SJSA1 (cell line): ENCODE results near the gene ATP6V0E1. TPM values are rescaled to one million over a fixed set of nuclear protein-coding genes. Genes with fewer than 3 reads are reported as not detected.
"Not testable (repeated sequence)": the region's sequence is repeated elsewhere in the genome, so short reads cannot be mapped to it uniquely, and the experiment has no call there.

Source experiments
- DNase-seq, 2 experiments: peaks; one replicate each; pipeline ENCODE4 v3.0.0-alpha.2; 2015 to 2020; ENCODE audit warnings: low spot score in 2 of 2, low read depth in 1 of 2
- H3K27ac ChIP-seq: fragments of 250-450 bp; sonication (Bioruptor Pico); 2 replicates; pipeline ENCODE4 v1.5.1; 2020; ENCODE audit warnings: mild to moderate bottlenecking, moderate library complexity
- H3K27me3 ChIP-seq: fragments of 250-450 bp; sonication (Bioruptor Pico); replicated peaks from 2 replicates; pipeline ENCODE4 v1.5.1; 2020; ENCODE audit warnings: mild to moderate bottlenecking, moderate library complexity
- H3K36me3 ChIP-seq: fragments of 250-450 bp; sonication (Bioruptor Pico); 2 replicates; pipeline ENCODE4 v1.5.1; 2020; ENCODE audit warnings: mild to moderate bottlenecking
- H3K4me1 ChIP-seq: fragments of 250-450 bp; sonication (Bioruptor Pico); replicated peaks from 2 replicates; pipeline ENCODE4 v1.6.1; 2021; ENCODE audit warnings: mild to moderate bottlenecking
- H3K4me3 ChIP-seq: fragments of 250-450 bp; sonication (Bioruptor Pico); 2 replicates; pipeline ENCODE4 v1.5.1; 2020; ENCODE audit warnings: mild to moderate bottlenecking
- H3K9me3 ChIP-seq: fragments of 250-450 bp; sonication (Bioruptor Pico); replicated peaks from 2 replicates; pipeline ENCODE4 v1.5.1; 2020; ENCODE audit warnings: mild to moderate bottlenecking
- total RNA-seq: library from RNA; depleted of rRNA; stranded (reverse); fragments of >200 nt; shearing (Covaris generic); gene quantifications from 2 replicates; pipeline ENCODE4 v1.2.3, GENCODE V29; 2014

Gene ATP6V0E1
- total RNA-seq, 1 experiment from 2014 or later, result 286 TPM

- no peaks in the 10 kb centered on the region for H3K4me1 ChIP-seq
- H3K4me3 ChIP-seq, result no peak overlapping the region
- no peak overlapping the region for H3K27ac ChIP-seq
- no peaks in the 10 kb centered on the region for H3K9me3 ChIP-seq
- H3K27me3 ChIP-seq, result no peaks in the 10 kb centered on the region
- peaks cover 33% of the 10 kb centered on the region for H3K36me3 ChIP-seq
- no peak for DNase-seq
Measured at GRCh38 chr5:173001229-173001841, 17.8 kb downstream of the ATP6V0E1 start.

GRCh38 chr5:173003360-173003759 is 19.8 kb downstream of the ATP6V0E1 start:
- Histone ChIP-seq H3K4me1 (no peaks in the 10 kb centered on the region), H3K9me3 (no peaks in the 10 kb centered on the region), H3K4me3 (no peak overlapping the region), H3K27ac (no peak overlapping the region), H3K36me3 (peaks cover 21% of the 10 kb centered on the region), H3K27me3 (no peaks in the 10 kb centered on the region)
- no peak for DNase-seq

- no peak overlapping the region for H3K4me3 ChIP-seq
- H3K27me3 ChIP-seq, result no peaks in the 10 kb centered on the region
- H3K27ac ChIP-seq, result no peak overlapping the region
- H3K36me3 ChIP-seq, result peaks cover 15% of the 10 kb centered on the region
- no peak for DNase-seq
- no peaks in the 10 kb centered on the region for H3K4me1 ChIP-seq
- H3K9me3 ChIP-seq, result no peaks in the 10 kb centered on the region
Measured at GRCh38 chr5:173004013-173004412, 20.4 kb downstream of the ATP6V0E1 start.

DNA sequence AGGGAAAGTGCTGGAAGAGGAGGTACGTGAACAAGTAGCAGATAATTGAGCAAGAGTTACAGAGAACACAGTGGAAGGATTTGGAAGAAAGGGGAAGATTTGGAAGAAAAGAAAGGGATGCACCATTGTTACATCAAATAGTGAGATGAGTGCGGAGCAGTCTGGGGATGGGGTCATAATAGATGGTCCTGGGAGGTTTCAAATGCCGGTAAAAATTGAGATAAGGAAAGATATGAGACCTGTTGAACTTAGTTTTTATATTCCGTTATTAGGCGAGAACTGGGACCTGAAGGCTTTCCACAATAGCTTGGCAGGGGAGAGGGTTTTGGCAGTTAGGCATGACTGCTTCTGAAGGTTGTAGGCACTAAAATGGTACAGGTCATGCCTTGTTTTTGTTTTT is 20.9 kb downstream of the ATP6V0E1 start:
- H3K4me3 ChIP-seq, result no peak overlapping the region
- H3K27me3 ChIP-seq, result no peaks in the 10 kb centered on the region
- H3K36me3 ChIP-seq, result peaks cover 10% of the 10 kb centered on the region
- no peak for DNase-seq
- no peaks in the 10 kb centered on the region for H3K4me1 ChIP-seq
- H3K9me3 ChIP-seq, result no peaks in the 10 kb centered on the region
- H3K27ac ChIP-seq, result no peak overlapping the region

DNA sequence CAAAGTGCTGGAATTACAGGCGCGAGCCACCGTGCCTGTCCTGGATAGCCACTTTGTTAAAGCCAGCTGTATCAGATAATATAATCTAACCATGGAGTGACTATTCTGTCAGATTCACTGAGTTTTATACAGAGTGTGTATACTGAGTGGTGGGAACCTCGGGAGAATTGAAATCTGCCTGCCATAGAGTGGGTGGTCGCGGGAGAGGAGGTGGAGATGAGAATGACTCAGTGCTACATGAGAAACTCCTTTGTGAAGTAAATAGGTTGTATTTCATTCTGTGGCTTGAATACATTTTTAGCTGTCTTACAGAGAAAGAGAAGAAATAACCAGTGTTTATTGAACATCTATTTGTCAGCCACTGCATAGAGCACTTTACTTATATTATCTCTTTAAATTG is 26.4 kb downstream of the ATP6V0E1 start:
- peak in 1 of 2 experiments; percentile 57 for DNase-seq
- Histone ChIP-seq H3K27me3 (no peaks in the 10 kb centered on the region), H3K4me3 (no peak overlapping the region), H3K27ac (peak overlapping the region; percentile 14; the same call in 1 of the 2 replicates), H3K36me3 (peaks cover 22% of the 10 kb centered on the region), H3K4me1 (peaks cover 14% of the 10 kb centered on the region), H3K9me3 (no peaks in the 10 kb centered on the region)

DNA sequence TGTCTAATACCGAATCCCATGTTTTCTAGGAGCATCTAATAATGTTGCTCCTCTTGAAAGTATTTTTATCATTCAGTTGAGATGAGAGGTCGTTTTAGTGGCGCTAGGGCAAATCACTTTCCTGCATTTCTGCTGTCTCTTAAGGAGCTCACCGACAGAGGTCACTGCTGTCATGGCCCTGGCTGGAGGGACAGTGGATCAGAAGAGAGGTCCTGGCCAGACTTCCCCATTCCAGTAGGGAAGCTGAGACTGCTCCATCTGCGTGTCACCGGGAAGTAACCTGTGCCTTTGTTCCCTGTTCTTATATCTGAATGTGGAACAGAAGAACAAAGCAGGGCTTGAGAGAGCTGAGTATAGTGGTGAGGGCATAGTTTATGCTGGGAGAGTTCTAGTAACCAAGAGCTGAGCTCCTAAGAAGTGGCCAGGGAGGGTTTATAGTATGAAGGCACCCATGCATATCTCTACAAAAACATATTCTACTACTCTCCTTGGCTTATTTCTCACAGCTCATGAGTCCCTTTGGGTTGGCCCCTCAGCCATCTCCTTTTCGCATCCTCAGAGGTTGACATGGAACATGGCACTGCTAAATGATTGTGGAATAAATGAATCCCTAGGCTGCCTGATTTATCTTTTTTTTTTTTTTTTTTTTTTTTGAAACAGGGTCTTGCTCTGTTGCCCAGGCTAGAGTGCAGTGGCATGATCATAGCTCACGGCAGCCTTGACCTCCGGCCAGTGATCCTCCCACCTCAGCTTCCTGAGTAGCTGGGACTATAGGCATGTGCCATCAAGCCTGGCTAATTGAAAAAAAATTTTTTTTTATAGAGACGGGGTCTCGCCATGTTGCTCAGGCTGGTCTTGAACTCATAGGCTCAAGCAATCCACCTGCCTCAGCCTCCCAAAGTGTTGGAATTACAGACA is 27.2 kb downstream of the ATP6V0E1 start:
- H3K36me3 ChIP-seq, result peaks cover 22% of the 10 kb centered on the region
- no peaks in the 10 kb centered on the region for H3K27me3 ChIP-seq
- DNase-seq, result peak; percentile 46 to 55
- no peak overlapping the region for H3K27ac ChIP-seq
- no peaks in the 10 kb centered on the region for H3K9me3 ChIP-seq
- peaks cover 14% of the 10 kb centered on the region for H3K4me1 ChIP-seq
- H3K4me3 ChIP-seq, result no peak overlapping the region

DNA sequence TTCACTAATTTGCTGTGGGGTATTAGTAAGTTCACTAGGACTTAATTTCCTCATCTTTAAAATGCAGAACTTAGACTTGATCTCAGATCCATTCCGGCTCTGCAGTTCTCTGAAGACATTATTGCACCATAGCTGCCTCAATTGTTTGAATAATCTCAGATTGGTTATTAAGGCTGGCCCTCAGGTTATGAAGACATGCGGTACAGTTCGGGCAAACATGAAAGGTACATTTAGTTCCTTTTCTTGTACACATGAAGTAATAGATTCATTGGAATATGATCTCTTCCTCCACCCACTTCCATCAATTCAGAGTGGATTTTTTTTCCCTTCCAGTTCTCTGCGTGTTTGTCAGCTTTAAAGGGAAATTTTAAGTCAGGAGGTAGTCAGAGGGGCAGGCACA is 28.0 kb downstream of the ATP6V0E1 start:
- no peak for DNase-seq
- Histone ChIP-seq H3K4me1 (peaks cover 21% of the 10 kb centered on the region), H3K36me3 (peaks cover 25% of the 10 kb centered on the region), H3K9me3 (no peaks in the 10 kb centered on the region), H3K27ac (no peak overlapping the region), H3K27me3 (no peaks in the 10 kb centered on the region), H3K4me3 (no peak overlapping the region)

DNA sequence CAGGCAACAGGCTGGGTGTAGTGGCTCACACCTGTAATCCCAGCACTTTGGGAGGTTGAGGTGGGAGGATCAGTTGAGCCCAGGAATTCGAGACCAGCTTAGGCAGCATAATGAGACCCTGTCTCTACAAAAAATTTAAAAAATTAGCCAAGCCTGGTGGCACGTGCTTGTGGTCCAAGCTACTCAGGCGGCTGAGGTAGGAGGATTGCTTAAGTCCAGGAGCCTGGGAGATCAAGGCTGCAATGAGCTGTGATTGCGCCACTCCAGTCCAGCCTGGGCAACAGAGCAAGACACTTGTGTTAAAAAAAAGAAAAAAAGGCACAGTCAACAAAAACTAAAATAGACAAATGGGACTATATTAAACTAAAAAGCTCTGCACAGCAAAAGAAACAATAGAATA is 29.3 kb downstream of the ATP6V0E1 start:
- H3K4me3 ChIP-seq, result no peak overlapping the region
- H3K27ac ChIP-seq, result no peak overlapping the region
- H3K36me3 ChIP-seq, result peaks cover 22% of the 10 kb centered on the region
- DNase-seq, result no peak
- H3K4me1 ChIP-seq, result peaks cover 25% of the 10 kb centered on the region
- H3K27me3 ChIP-seq, result no peaks in the 10 kb centered on the region
- H3K9me3 ChIP-seq, result no peaks in the 10 kb centered on the region

GRCh38 chr5:173014671-173015070 is 31.1 kb downstream of the ATP6V0E1 start:
- peaks cover 23% of the 10 kb centered on the region for H3K4me1 ChIP-seq
- H3K27me3 ChIP-seq, result no peaks in the 10 kb centered on the region
- H3K36me3 ChIP-seq, result peaks cover 23% of the 10 kb centered on the region
- no peak for DNase-seq
- no peaks in the 10 kb centered on the region for H3K9me3 ChIP-seq
- H3K4me3 ChIP-seq, result no peak overlapping the region
- no peak overlapping the region for H3K27ac ChIP-seq

DNA sequence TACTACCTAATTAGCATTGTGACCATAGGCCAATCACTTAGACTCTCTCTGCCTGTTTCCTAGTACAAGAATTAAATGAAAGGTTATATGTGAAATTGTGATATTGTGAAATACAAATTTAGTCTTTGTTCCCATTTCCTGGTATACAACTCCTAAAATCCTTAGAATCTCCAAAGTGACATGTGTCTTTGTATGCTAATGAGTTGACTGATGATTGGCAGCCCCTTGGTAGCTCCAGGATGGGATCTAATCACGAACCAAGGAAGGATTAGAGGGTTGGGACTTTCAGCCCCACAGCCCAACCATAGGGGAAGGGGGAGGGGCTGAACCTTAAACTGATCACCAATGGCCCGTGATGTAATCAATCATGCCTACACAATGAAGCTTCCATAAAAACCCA is 31.6 kb downstream of the ATP6V0E1 start:
- Histone ChIP-seq H3K27me3 (no peaks in the 10 kb centered on the region), H3K4me3 (no peak overlapping the region), H3K27ac (no peak overlapping the region), H3K9me3 (no peaks in the 10 kb centered on the region), H3K4me1 (peaks cover 18% of the 10 kb centered on the region), H3K36me3 (peaks cover 28% of the 10 kb centered on the region)
- DNase-seq, result no peak

DNA sequence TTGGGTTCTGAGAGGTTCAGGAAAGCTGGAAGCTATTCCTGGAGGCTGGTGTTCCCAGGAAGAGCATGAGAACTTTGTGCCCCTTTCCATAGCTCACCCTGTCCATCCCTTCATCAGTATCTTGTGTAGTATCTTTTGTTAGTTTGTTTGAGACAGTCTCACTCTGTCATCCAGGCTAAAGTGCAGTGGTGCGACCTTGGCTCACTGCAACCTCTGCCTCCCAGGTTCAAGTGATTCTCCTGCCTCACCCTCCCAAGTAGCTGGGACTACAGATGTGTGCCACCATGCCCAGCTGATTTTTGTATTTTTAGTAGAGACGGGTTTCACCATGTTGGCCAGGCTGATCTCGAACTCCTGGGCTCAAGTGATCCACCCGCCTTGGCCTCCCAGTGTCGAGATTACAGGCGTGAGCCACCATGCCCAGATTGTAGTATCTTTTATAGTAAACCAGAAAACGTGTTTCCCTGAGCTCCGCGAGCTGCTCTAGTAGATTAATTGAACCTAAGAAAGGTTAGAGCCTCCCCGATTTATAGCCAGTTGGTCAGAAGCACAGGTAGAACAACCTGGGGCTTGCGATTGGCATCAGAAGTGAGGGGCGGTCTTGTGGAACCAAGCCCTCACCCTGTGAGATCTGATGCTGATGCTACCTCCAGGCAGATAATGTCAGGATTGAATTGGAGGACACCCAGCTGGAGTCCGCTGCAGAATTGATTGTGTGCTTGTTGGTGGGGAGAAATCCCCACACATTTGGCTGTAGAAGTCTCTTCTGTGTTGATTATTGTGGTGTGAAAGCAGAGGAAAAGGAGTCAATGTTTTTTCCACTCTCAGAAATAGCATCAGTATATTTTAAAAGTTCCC is 32.3 kb downstream of the ATP6V0E1 start:
- DNase-seq, result no peak
- H3K27me3 ChIP-seq, result no peaks in the 10 kb centered on the region
- no peak overlapping the region for H3K4me3 ChIP-seq
- H3K27ac ChIP-seq, result no peak overlapping the region
- no peaks in the 10 kb centered on the region for H3K9me3 ChIP-seq
- peaks cover 31% of the 10 kb centered on the region for H3K36me3 ChIP-seq
- H3K4me1 ChIP-seq, result peaks cover 12% of the 10 kb centered on the region

DNA sequence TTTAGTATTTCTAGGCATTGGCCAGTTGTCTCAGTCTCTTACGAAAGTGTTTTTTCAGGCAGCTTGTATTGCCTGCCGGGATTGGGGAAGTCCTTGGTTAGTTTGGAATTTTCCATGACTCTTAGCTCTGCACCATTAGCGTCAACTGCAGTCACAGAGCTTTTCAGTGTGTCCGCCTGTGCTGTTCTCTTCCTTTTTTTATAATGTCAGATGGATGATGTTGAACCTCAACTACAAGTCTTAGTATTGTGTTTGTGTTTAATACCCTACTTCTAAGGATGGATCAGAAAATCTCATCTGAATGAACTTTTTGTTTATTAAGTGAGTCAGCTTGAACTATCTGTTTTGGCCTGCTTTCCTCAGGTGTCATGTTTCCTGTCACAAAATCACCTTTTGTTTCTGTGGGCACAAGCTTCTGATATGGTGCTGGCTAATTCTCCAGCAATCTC is 33.1 kb downstream of the ATP6V0E1 start:
- Histone ChIP-seq H3K4me1 (peaks cover 11% of the 10 kb centered on the region), H3K27me3 (no peaks in the 10 kb centered on the region), H3K9me3 (no peaks in the 10 kb centered on the region), H3K4me3 (no peak overlapping the region), H3K27ac (no peak overlapping the region), H3K36me3 (peaks cover 32% of the 10 kb centered on the region)
- DNase-seq, result no peak

GRCh38 chr5:173017087-173017486 is 33.5 kb downstream of the ATP6V0E1 start:
- not testable (repeated sequence) for H3K27me3 ChIP-seq, H3K9me3 ChIP-seq, H3K27ac ChIP-seq, DNase-seq, H3K4me3 ChIP-seq
- peaks cover 11% of the 10 kb centered on the region for H3K4me1 ChIP-seq
- peaks cover 35% of the 10 kb centered on the region for H3K36me3 ChIP-seq
